ENCODE measurements around the gene CDC42EP4. TPM values are rescaled to one million over a fixed set of nuclear protein-coding genes. Genes with fewer than 3 reads are reported as not detected.

The CDC42EP4 gene
- total and polyA plus RNA-seq, 9 of the 15 experiments (the other 6 are each of a cell fraction or from before 2014, with no cell fraction given): 0.65 to 20.8 (median 12.3) TPM

- TF ChIP-seq RNF219 (CRISPR knock-in tag; IDR thresholded peaks at IDR 0.05) (no peak), STAG1 (CRISPR knock-in tag; IDR thresholded peaks at IDR 0.05; ENCODE audit: borderline replicate concordance) (no peak), NKRF (IDR thresholded peaks at IDR 0.05; ENCODE audit: borderline replicate concordance) (no peak), NFE2 (IDR thresholded peaks at IDR 0.05; ENCODE audit: low read depth) (no peak), TGIF2 (CRISPR knock-in tag; IDR thresholded peaks at IDR 0.05) (no peak), MXD1 (CRISPR knock-in tag; IDR thresholded peaks at IDR 0.05; ENCODE audit: borderline replicate concordance, poor library complexity, severe bottlenecking) (no peak), ELF4 (CRISPR knock-in tag; IDR thresholded peaks at IDR 0.05) (no peak), ZNF12 (CRISPR knock-in tag; IDR thresholded peaks at IDR 0.05) (no peak), NCOA2 (IDR thresholded peaks at IDR 0.05; ENCODE audit: partially characterized antibody in 2 of 2) (no peak), ETV5 (CRISPR knock-in tag; IDR thresholded peaks at IDR 0.05; ENCODE audit: low read depth) (no peak), SIRT6 (IDR thresholded peaks at IDR 0.05; ENCODE audit: low read depth, low read length) (no peak)
Observed at GRCh38 chr17:73357318-73357717, 45.5 kb upstream of the CDC42EP4 start (continued).
